Epithelial cell of proximal tubule (primary cell): Measurements from ENCODE around the gene PLPP3. TPM values are rescaled to one million over a fixed set of nuclear protein-coding genes. Genes with fewer than 3 reads are reported as not detected.

Source experiments
- DNase-seq: peaks from one replicate; pipeline ENCODE4 v3.0.0-alpha.2; 2011; ENCODE audit warnings: low read depth
- H3K4me3 ChIP-seq: 2 replicates; pipeline ENCODE4 v1.5.1; 2011; ENCODE audit warnings: low read depth, mild to moderate bottlenecking, low read length
- total RNA-seq: library from RNA; depleted of rRNA; stranded (reverse); fragments of >200 nt; gene quantifications from 2 replicates; pipeline ENCODE4 v1.2.3, GENCODE V29; 2015
- TF ChIP-seq, protein P1 (sequence below): conservative IDR thresholded peaks from 2 replicates; pipeline ENCODE4 v1.5.1; 2012; ENCODE audit warnings: low read depth, mild to moderate bottlenecking, low read length

Gene PLPP3
- total RNA-seq, 1 donor from 2014 or later: 2.2 TPM

- DNase-seq: no peak
- TF ChIP-seq, protein P1, sequence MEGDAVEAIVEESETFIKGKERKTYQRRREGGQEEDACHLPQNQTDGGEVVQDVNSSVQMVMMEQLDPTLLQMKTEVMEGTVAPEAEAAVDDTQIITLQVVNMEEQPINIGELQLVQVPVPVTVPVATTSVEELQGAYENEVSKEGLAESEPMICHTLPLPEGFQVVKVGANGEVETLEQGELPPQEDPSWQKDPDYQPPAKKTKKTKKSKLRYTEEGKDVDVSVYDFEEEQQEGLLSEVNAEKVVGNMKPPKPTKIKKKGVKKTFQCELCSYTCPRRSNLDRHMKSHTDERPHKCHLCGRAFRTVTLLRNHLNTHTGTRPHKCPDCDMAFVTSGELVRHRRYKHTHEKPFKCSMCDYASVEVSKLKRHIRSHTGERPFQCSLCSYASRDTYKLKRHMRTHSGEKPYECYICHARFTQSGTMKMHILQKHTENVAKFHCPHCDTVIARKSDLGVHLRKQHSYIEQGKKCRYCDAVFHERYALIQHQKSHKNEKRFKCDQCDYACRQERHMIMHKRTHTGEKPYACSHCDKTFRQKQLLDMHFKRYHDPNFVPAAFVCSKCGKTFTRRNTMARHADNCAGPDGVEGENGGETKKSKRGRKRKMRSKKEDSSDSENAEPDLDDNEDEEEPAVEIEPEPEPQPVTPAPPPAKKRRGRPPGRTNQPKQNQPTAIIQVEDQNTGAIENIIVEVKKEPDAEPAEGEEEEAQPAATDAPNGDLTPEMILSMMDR: no peak
Observed at GRCh38 chr1:56457756-56458375, 121.5 kb downstream of the PLPP3 start.

GRCh38 chr1:56456435-56457101, 122.8 kb downstream of the PLPP3 start:
- no peak overlapping the region for H3K4me3 ChIP-seq
- peak; percentile 73 for DNase-seq
- TF ChIP-seq, protein P1: no peak

More at GRCh38 chr1:56457756-56458375, 121.5 kb downstream of the PLPP3 start:
- H3K4me3 ChIP-seq: no peak overlapping the region

GRCh38 chr1:56453417-56454078, 125.8 kb downstream of the PLPP3 start:
- TF ChIP-seq, protein P1: no peak
- H3K4me3 ChIP-seq: no peak overlapping the region
- no peak for DNase-seq

DNA sequence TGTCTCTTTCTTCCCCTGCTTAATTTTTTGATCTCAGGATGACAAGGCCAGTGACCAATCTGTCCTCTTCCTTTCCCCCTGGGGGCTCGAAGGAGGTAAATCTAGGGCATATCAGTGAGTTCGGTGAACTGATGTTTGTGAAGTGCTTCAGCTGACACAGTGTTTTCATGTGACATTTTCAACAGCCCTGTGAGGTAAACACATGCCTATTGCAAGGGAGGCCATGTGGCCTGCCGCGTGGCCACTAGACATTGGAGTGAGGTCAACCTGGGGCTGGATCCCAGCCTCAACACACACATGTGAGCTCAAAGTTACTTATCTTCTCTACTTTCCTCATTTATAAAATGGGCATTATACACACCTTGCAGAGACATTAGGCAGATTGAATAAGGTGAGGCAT, 126.3 kb downstream of the PLPP3 start:
- no peak overlapping the region for H3K4me3 ChIP-seq
- DNase-seq: no peak
- TF ChIP-seq, protein P1: no peak

- no peak for DNase-seq
- no peak overlapping the region for H3K4me3 ChIP-seq
- TF ChIP-seq, protein P1: no peak
Observed at GRCh38 chr1:56452027-56453011, 127.0 kb downstream of the PLPP3 start.

DNA sequence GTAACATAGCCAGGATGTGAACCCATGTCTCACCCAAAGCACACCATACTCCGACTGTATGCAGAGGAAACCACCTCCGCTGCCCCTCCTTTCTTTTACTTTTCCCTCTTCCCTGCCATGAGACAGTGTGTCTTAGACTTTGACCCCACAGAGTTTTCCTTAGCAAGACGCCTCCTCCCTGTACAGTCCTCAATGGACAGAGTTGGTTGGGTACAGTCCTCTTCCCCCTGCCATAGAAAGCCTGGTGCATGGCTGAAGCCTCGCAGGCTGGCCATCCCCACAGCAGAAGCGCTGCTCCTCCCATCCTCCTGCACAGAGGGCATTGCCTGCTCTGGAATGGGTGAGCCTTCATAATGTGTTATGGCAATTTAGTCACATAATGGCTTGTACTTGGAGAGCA, 127.9 kb downstream of the PLPP3 start:
- DNase-seq: no peak
- no peak overlapping the region for H3K4me3 ChIP-seq
- TF ChIP-seq, protein P1: no peak
